Measurements from ENCODE around the gene MEAF6.
"Not testable (repeated sequence)": the region's sequence is repeated elsewhere in the genome, so short reads cannot be mapped to it uniquely, and the experiment has no call there.

MEAF6 gene

DNA sequence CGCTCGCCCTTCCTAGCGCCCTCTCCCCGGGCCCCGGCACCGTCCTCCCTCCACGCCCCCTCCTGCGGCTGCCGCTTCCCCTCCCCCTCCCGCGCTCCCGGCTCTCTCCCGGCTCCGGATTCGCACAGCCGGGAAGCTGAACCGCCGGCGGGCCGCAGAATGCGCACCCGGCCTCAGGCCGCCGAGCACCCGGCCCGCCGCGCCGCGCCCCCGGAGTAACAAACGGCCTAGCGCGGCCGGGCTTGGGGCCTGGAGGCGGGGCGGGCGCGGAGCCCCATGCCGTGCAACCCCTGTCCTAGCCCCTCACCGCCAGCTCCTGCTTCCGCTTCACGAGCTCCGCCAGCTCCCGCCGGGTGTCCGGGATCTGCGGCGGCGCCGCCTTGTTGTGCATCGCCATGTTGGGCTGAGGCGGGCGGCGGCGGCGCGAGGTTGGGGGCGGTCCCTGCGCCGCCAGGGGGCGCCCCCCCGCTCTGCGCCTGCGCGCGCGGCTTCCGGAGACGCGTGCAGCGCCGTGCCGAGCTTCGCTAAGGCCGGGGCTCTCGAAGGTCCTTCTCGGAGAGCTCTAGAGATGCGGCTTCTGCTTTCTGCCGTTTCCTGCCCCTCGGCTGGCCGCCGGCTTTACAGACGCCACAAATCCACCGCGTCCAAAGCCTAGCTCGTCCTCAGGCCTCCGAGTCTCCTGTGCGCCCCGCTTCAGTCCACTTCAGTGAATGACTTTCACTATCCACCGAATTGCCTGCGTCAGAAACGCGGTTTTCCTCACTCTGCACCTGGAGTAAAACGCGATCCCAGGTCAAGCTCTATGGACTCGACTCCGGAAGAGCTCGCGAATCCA is at the start of gene MEAF6:
Gene MEAF6, minus strand, starts transcription at position 417 of the 835 bp plus-strand sequence. Its CDS starts 20 bp downstream, at position 397.
- DNase-seq: peak; percentile 75

DNA sequence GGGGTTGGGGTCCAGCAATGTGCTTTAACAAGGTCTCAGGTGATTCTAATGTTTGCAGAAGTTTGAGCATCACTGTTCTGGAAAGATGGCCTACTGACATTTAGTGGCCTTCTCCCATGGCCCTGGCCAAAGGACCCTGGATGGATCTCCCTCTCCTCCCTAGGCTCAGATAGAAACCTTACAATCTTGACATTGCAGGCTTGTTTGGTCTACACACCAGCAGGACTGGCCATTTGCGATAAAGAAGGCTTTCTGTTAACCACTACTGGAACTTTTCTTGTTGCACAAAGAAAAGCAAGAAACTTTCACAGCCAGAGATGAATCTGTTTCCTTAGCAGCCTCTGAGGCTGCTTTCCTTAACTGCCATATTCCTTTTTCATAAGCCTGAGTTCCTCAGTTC is 48.4 kb upstream of the MEAF6 start:
- DNase-seq: no peak

GRCh38 chr1:37561133-37562132 is 46.9 kb upstream of the MEAF6 start:
- DNase-seq: peak; percentile 36

DNA sequence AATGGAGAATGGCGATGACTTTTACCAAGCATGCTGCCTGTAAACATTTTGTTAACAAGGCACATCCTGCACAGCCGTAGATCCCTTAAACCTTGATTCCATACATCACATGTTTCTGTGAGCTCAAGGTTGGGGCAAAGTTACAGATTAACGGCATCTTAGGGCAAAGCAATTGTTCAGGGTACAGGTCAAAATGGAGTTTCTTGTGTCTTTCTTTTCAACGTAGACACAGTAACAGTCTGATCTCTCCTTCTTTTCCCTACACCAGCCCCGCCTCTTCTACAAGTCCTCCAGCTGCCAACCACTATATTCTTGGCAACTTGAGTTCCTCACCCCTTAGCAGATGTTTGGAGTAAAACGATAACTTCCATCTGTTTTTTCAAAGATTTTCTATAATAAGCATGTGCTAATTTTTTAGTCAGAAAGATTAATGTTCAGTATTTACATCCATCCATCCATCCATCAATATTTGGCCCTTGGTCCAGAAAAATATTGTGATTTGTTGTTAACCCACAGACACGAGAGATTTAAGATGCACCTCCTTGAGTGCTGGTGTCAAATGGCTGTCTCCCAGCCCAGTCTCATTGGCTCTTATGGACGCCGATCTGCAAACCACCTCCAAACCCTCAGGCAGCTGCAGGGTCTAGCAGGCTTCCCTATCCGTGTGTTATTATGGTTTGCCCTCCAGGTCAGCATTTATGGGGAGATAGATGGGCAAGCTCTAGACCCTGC is 46.0 kb upstream of the MEAF6 start:
- no peak for DNase-seq

- not testable (repeated sequence) for DNase-seq
These were observed 45.4 kb upstream of the MEAF6 start for GRCh38 chr1:37559957-37560379.

GRCh38 chr1:37559080-37559479 is 44.5 kb upstream of the MEAF6 start:
- no peak for DNase-seq

DNA sequence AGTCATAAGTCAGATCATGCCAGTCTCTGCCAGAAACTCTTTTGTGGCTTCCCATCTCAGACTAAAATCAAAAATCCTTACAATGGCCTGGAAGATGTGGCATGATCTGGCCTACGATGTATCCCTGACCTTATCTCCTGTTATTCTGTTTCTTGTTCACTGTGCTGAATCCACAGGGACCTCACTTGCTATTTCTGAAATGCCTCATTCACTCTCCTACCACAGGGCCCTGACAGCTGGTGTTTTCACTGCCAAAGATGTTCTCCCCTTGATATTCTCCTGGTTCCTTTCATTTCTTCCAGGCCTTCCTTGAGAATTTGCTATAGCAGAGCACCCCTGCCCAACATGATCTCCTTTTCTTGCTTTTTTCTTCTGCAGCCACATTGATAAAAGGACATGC is 43.8 kb upstream of the MEAF6 start:
- DNase-seq: no peak

DNA sequence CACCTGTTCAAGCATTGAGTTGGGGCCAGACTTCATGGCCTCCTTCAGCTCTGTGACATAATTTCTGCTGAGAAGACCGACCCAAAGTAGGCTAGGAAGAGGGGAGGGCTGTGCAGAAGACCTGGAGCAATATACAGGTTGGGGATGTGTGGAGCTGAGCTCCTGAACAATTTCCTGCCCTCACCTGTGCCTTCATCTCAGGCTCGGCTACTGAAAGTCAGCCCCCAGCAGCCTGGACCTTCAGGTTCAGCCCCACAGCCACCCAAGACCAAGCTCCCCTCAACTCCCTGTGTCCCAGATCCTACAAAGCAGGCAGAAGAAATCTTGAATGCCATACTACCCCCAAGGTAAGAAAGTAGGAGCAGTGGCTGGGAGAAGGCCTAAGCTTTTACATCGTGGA is 42.8 kb upstream of the MEAF6 start:
- DNase-seq: no peak

GRCh38 chr1:37556712-37557196 is 42.2 kb upstream of the MEAF6 start, which contains the start of gene DNALI1:
Gene DNALI1 (plus strand): TSS chr1:37556940. CDS start chr1:37556995, 55 bp downstream.
- DNase-seq: peak; percentile 89

DNA sequence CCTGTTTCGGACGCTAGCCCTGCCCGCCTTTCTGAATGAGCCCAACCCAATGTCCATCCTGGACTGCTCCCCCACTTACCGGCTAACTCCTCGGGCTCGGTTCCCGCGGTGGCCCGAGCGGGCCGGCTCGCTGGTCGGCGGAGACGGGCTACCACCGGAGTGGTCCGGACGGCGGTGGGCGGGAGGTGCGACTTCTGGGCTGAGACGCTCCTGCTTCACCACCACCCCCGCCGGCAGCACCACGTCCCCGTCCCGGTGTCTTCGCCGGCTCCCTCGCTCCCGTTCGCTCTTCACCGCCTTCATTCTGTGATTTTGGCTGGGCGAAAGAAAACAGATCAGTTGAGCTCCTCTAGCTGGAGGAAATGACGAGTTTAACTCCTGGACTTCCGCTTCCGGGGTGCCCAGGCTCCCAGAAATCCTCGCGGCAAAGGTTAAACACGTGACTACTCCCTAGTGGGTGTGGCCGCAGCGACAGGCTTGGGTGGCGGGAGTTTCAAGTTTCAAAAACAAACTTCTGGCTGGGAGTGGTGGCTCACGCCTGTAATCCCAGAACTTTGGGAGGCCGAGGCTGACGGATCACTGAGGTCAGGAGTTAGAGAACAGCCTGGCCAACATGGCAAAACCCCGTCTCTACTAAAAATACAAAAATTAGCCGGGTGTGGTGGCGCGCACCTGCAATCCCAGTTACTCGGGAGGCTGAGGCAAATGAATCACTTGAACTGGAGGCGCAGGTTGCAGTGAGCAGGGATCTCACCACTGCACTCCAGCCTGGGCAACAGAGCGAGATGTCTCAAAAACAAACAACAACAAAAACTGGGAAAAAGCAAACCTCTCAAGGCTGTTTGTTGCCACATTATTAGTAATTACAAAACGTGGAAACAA is 39.6 kb upstream of the MEAF6 start, which contains the start of gene SNIP1:
Gene SNIP1, minus strand, starts transcription at position 367 of the 882 bp plus-strand sequence. Its CDS starts 64 bp downstream, at position 303.
- peak; percentile 92 for DNase-seq

GRCh38 chr1:37553598-37553926 is 39.0 kb upstream of the MEAF6 start:
- DNase-seq: no peak

GRCh38 chr1:37549341-37549740 is 34.8 kb upstream of the MEAF6 start:
- no peak for DNase-seq

GRCh38 chr1:37545019-37545418 is 30.5 kb upstream of the MEAF6 start:
- no peak for DNase-seq

DNA sequence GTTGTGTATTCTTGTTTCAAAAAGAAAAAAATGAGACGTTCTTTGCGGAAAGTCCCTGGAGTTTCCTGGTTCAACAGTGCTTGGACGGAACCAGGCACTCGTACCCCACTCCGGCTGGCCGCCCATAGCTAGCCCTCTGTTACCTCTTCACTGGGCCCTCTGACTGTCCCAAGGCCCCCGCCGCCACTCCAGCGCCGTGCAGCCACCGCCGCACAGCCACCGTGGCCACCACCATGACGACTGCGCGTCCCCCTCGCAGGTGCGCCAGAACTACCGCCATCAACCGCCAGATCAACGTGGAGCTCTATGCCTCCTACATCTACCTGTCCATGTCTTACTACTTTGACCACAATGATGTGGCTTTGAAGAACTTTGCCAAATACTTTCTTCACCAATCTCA is 30.0 kb upstream of the MEAF6 start:
- no peak for DNase-seq

DNA sequence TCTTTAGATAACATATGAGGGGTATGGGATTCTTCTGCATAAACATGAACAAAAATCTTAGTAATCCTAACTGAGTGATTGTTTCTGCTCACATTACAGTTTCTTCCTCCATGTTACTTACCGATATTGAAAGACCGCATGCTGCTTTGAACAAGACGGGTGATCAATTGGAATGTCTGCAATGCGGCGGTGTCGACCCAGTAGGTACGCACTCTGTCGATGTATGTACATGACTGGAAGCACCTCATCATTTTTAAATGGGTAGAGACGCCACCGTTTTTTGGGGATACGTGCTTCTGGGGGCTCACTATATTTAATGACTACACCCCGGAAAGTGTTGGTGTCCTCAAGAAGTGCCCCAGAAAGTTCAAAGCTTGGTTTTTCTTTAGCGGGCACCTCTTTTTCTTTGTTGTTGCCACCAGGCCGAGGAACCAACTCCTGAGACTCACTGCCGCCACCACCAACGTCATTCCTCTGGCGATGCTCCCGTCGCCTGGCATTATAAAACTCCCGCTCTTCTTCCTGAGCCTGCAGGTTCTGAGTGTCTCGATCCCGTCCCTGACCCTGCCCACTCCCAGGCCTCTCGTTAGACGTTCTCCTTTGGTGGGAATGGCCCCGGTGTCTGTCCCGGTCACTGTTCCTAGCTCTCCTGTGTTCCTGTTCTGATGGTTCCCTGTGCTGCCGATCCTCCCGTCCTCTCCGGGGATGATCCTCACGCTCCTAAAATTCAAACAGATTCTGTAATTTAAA is 25.6 kb upstream of the MEAF6 start:
- DNase-seq: no peak

DNA sequence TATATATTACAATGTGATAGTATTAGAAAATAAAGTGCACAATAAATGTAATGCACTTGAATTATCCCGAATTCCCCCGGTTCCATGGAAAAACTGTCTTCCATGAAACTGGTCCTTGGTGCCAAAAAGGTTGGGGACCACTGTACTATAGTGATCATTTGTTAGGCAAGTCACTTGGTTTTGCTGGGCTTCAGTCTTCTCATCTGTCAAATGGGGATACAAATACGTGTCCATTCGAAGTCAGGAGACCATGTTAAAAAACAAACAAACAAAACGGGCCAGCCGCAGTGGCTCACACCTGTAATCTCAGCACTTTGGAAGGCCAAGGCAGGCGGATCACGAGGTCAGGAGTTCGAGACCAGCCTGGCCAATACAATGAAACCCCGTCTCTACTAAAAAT is 24.6 kb upstream of the MEAF6 start:
- not testable (repeated sequence) for DNase-seq

DNA sequence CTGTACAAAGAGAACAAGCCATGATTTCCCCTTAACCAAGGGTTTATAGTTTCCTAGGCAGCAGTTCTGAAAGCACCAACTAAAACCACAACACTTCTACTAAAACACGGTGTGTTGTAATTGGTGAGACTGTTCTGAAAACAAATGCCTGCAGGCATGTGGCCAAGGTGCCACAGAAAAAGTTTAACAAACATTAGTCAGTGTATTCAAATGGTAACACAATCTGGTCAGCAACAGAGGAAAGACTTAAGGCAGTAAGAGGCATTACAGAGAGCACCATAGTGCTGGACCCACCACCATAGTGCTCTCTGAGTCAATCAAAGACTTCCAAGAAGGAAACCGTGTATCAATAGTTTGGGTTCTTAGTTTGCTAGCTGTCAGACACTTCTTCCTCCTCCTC is 22.8 kb upstream of the MEAF6 start:
- DNase-seq: no peak

DNA sequence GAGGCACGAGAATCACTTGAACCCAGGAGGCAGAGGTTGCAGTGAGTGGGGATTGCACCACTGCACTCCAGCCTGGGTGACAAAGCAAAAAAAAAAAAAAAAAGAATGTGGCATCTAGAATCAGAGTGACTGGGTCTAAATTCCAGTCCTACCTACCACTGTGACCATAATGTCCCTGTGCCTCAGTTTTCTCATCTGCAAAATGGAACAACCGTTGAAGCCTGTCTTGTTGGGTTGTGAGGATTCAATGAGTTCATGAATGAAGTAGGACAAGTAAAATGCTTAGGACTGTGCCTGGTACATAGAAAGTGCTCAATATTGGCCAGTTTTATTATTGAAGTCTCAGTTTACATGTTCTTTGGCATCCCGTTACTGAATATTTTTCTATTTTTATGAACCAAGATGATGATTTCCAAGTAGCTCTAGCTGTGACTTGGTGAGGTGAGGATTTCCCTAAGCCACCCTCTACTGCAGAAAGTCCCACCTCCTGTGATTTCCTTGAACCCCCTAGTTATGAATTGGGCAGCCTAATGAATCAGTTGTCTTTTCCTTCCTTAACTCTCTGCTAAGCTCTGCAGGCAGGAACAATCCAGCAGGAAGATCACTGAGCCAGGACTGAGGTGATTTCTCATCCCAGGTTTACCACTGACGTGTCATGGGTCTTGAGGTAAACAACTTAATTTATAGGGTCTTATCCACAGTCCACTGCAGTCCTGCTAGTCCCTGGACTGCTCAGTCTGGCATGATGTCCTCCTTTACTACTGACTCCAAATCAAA is 18.9 kb upstream of the MEAF6 start:
- DNase-seq: no peak

- DNase-seq: not testable (repeated sequence)
These were observed 18.0 kb upstream of the MEAF6 start for GRCh38 chr1:37532418-37533156.
